ENCODE results near the gene ZDHHC18.

DNA sequence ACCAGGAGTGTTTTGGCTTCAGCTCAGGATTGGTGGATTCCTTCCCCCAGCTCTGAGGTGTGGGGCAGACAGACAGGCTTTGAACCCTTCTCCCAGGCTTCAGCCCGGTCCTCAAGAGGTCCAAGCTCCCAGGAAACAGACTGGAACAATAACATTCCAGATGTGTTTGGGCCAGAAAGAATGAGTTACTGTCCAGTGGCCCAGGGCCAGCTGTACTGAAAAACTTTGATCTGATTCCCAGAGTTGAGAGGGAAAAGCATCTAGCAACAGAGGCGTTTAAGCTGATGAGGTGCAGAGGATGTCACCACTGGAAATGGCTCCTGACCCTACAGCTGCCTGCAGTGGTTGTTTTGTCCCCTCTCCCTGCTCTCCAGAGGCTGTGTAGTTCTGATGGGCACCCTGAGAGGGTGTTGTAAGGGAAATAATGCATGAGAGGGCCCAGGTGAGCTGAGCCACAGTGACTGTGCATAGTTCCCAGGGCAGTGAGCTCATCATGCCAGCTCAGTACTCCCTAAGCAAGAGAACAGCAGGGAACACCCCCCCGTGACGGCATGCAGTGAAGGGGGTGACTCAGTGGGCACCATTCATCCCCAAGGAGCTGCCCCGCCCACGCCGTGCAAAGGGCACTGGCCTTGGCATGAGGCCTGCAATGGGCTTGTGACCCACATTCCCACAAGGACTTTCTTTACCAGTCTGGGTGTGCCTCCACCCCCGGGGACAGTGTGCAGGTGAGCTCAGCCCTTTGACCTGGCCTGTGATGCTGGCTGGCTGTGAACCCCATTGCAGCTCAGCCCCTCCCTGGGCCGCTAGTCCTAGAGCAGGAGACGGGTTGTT, 22.7 kb downstream of the ZDHHC18 start:
- TF ChIP-seq, protein P1, sequence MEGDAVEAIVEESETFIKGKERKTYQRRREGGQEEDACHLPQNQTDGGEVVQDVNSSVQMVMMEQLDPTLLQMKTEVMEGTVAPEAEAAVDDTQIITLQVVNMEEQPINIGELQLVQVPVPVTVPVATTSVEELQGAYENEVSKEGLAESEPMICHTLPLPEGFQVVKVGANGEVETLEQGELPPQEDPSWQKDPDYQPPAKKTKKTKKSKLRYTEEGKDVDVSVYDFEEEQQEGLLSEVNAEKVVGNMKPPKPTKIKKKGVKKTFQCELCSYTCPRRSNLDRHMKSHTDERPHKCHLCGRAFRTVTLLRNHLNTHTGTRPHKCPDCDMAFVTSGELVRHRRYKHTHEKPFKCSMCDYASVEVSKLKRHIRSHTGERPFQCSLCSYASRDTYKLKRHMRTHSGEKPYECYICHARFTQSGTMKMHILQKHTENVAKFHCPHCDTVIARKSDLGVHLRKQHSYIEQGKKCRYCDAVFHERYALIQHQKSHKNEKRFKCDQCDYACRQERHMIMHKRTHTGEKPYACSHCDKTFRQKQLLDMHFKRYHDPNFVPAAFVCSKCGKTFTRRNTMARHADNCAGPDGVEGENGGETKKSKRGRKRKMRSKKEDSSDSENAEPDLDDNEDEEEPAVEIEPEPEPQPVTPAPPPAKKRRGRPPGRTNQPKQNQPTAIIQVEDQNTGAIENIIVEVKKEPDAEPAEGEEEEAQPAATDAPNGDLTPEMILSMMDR (IDR thresholded peaks at IDR 0.05): no peak
- no peak for TF ChIP-seq ZFX (IDR thresholded peaks at IDR 0.05; ENCODE audit: borderline replicate concordance)
